Measurements from ENCODE around the gene SDR42E1. TPM values are rescaled to one million over a fixed set of nuclear protein-coding genes. Genes with fewer than 3 reads are reported as not detected.

SDR42E1 gene
- total RNA-seq, 1 donor from 2014 or later, result 0.02 TPM

DNA sequence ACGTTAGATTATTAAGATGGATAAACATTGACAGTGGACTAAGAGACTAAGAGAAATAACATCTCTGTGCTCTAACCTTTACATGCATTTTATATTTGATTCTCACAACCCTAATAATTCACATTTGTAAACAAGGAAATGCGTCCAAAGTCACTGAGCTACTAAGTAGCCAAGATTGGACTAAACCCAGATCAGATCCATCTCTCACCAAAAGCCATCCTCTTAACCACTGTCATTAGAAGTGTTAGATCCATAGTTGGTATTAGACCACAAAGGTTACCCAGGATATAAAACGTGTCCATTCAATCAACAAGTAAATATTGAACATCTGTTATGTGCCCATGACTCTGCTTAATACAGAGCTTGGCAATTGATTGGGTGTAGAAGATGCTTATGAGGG is 29.0 kb upstream of the SDR42E1 start:
- no peak for DNase-seq (ENCODE audit: low spot score, unreplicated experiment)
- H3K9me3 Mint-ChIP-seq (ENCODE audit: low read depth), result no peaks in the 10 kb centered on the region
- no peak overlapping the region for H3K27ac Mint-ChIP-seq
- H3K36me3 Mint-ChIP-seq (ENCODE audit: insufficient read depth), result no peaks in the 10 kb centered on the region
- H3K27me3 Mint-ChIP-seq, result peaks cover 7% of the 10 kb centered on the region
- no peak overlapping the region for H3K4me3 Mint-ChIP-seq (ENCODE audit: low read depth)
- peaks cover 4% of the 10 kb centered on the region for H3K4me1 Mint-ChIP-seq (ENCODE audit: low read depth)
- TF ChIP-seq, protein P1, sequence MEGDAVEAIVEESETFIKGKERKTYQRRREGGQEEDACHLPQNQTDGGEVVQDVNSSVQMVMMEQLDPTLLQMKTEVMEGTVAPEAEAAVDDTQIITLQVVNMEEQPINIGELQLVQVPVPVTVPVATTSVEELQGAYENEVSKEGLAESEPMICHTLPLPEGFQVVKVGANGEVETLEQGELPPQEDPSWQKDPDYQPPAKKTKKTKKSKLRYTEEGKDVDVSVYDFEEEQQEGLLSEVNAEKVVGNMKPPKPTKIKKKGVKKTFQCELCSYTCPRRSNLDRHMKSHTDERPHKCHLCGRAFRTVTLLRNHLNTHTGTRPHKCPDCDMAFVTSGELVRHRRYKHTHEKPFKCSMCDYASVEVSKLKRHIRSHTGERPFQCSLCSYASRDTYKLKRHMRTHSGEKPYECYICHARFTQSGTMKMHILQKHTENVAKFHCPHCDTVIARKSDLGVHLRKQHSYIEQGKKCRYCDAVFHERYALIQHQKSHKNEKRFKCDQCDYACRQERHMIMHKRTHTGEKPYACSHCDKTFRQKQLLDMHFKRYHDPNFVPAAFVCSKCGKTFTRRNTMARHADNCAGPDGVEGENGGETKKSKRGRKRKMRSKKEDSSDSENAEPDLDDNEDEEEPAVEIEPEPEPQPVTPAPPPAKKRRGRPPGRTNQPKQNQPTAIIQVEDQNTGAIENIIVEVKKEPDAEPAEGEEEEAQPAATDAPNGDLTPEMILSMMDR (IDR thresholded peaks at IDR 0.05; ENCODE audit: unreplicated experiment), result no peak

GRCh38 chr16:82037666-82038065 is 26.4 kb upstream of the SDR42E1 start:
- peaks cover 10% of the 10 kb centered on the region for H3K27me3 Mint-ChIP-seq
- no peaks in the 10 kb centered on the region for H3K9me3 Mint-ChIP-seq (ENCODE audit: low read depth)
- DNase-seq (ENCODE audit: low spot score, unreplicated experiment), result no peak
- no peaks in the 10 kb centered on the region for H3K36me3 Mint-ChIP-seq (ENCODE audit: insufficient read depth)
- H3K4me3 Mint-ChIP-seq (ENCODE audit: low read depth), result no peak overlapping the region
- TF ChIP-seq, protein P1 (IDR thresholded peaks at IDR 0.05; ENCODE audit: unreplicated experiment), result no peak
- peaks cover 11% of the 10 kb centered on the region for H3K4me1 Mint-ChIP-seq (ENCODE audit: low read depth)
- no peak overlapping the region for H3K27ac Mint-ChIP-seq

GRCh38 chr16:82037251-82037650 is 26.0 kb upstream of the SDR42E1 start:
- TF ChIP-seq, protein P1 (IDR thresholded peaks at IDR 0.05; ENCODE audit: unreplicated experiment), result no peak
- Mint-ChIP-seq H3K36me3 (ENCODE audit: insufficient read depth) (no peaks in the 10 kb centered on the region), H3K4me3 (ENCODE audit: low read depth) (no peak overlapping the region), H3K4me1 (ENCODE audit: low read depth) (peaks cover 11% of the 10 kb centered on the region), H3K9me3 (ENCODE audit: low read depth) (no peaks in the 10 kb centered on the region), H3K27me3 (peaks cover 10% of the 10 kb centered on the region), H3K27ac (no peak overlapping the region)
- no peak for DNase-seq (ENCODE audit: low spot score, unreplicated experiment)

- peaks cover 11% of the 10 kb centered on the region for H3K4me1 Mint-ChIP-seq (ENCODE audit: low read depth)
- peak within 1 kb of the TSS; percentile 46 for H3K27ac Mint-ChIP-seq
- no peaks in the 10 kb centered on the region for H3K9me3 Mint-ChIP-seq (ENCODE audit: low read depth)
- no peak within 1 kb of the TSS for H3K4me3 Mint-ChIP-seq (ENCODE audit: low read depth)
- no peaks in the 10 kb centered on the region for H3K36me3 Mint-ChIP-seq (ENCODE audit: insufficient read depth)
- DNase-seq (ENCODE audit: low spot score, unreplicated experiment), result no peak
- TF ChIP-seq, protein P1 (IDR thresholded peaks at IDR 0.05; ENCODE audit: unreplicated experiment), result no peak
- peaks cover 10% of the 10 kb centered on the region for H3K27me3 Mint-ChIP-seq
Observed at GRCh38 chr16:82034981-82035612, 23.8 kb upstream of the SDR42E1 start, which contains the start of gene HSD17B2. TSS of gene HSD17B2 (plus strand) at chr16:82035253. CDS start at chr16:82035425, 172 bp downstream.

GRCh38 chr16:82033683-82034300 is 22.5 kb upstream of the SDR42E1 start:
- H3K27ac Mint-ChIP-seq, result peak overlapping the region; percentile 7
- peaks cover 6% of the 10 kb centered on the region for H3K27me3 Mint-ChIP-seq
- no peaks in the 10 kb centered on the region for H3K9me3 Mint-ChIP-seq (ENCODE audit: low read depth)

More at GRCh38 chr16:82033683-82034300, 22.5 kb upstream of the SDR42E1 start:
- DNase-seq (ENCODE audit: low spot score, unreplicated experiment), result no peak
- Mint-ChIP-seq H3K36me3 (ENCODE audit: insufficient read depth) (no peaks in the 10 kb centered on the region), H3K4me3 (ENCODE audit: low read depth) (no peak overlapping the region), H3K4me1 (ENCODE audit: low read depth) (peaks cover 11% of the 10 kb centered on the region)
- TF ChIP-seq, protein P1 (IDR thresholded peaks at IDR 0.05; ENCODE audit: unreplicated experiment), result no peak

All from progenitor cell of endocrine pancreas (in vitro differentiated cells).